Lower lobe of right lung (tissue), 2 donors: ENCODE measurements around the gene GJA10. TPM values are rescaled to one million over a fixed set of nuclear protein-coding genes. Genes with fewer than 3 reads are reported as not detected.

Experiments
- ATAC-seq, 2 donors: fragments of 200-7000 bp; cut with Tn5 transposase; one replicate each; pipeline ENCODE4 v1.9.1; 2020 to 2022; ENCODE audit warnings: mild to moderate bottlenecking in 2 of 2, moderate library complexity in 2 of 2
- DNase-seq: peaks from one replicate; pipeline ENCODE4 v3.0.0-alpha.2; 2020
- H3K27ac ChIP-seq: fragments of 200-600 bp; one replicate; pipeline ENCODE4 v1.8.0; 2022
- H3K27me3 ChIP-seq: fragments of 200-600 bp; one replicate; pipeline ENCODE4 v1.8.0; 2022; ENCODE audit warnings: low read depth
- H3K36me3 ChIP-seq: fragments of 200-600 bp; one replicate; pipeline ENCODE4 v1.8.0; 2022; ENCODE audit warnings: mild to moderate bottlenecking
- H3K4me1 ChIP-seq: fragments of 200-600 bp; one replicate; pipeline ENCODE4 v1.8.0; 2022
- H3K4me3 ChIP-seq: fragments of 200-600 bp; one replicate; pipeline ENCODE4 v1.8.0; 2022; ENCODE audit warnings: mild to moderate bottlenecking
- H3K9me3 ChIP-seq: fragments of 200-600 bp; one replicate; pipeline ENCODE4 v1.8.0; 2022
- CTCF ChIP-seq: fragments of 200-600 bp; IDR thresholded peaks from one replicate; pipeline ENCODE4 v1.8.0; 2022; ENCODE audit warnings: antibody characterized with exemption, mild to moderate bottlenecking
- intact Hi-C: fragments of 100-400 bp; cut with DNase I; formaldehyde crosslinking; loops from one replicate; pipeline ENCODE4 v1.11.0; 2022
- total RNA-seq: library from RNA; stranded (reverse); fragmentation: NEBNext Ultra II Directional; extraction: Animal tissue kit (Norgen Biotek cat#: 25700); gene quantifications from one replicate; pipeline ENCODE4 v1.2.1, GENCODE V29; 2021
- donor health status: DM: no; HTN: yes; CAD: no; lungs with severe emphysema.

The GJA10 gene
- total RNA-seq, 1 donor from 2014 or later = not detected

- TF ChIP-seq CTCF = no peak
- no peak overlapping the region for H3K4me3 ChIP-seq
- no peaks in the 10 kb centered on the region for H3K4me1 ChIP-seq
- H3K36me3 ChIP-seq = no peaks in the 10 kb centered on the region
- DNase-seq (no peak), ATAC-seq (no peak)
- no peak overlapping the region for H3K27ac ChIP-seq
- intact Hi-C loops = no loop called here
- peaks cover 4% of the 10 kb centered on the region for H3K9me3 ChIP-seq
- peaks cover 4% of the 10 kb centered on the region for H3K27me3 ChIP-seq
Observed at GRCh38 chr6:89910902-89911240, 16.6 kb downstream of the GJA10 start.

- ATAC-seq (no peak), DNase-seq (no peak)
- H3K27ac ChIP-seq = no peak overlapping the region
- H3K4me1 ChIP-seq = no peaks in the 10 kb centered on the region
- intact Hi-C loops = no loop called here
- H3K27me3 ChIP-seq = peaks cover 4% of the 10 kb centered on the region
- no peak for TF ChIP-seq CTCF
- peaks cover 13% of the 10 kb centered on the region for H3K9me3 ChIP-seq
- no peaks in the 10 kb centered on the region for H3K36me3 ChIP-seq
- H3K4me3 ChIP-seq = no peak overlapping the region
Observed at GRCh38 chr6:89916136-89916920, 22.1 kb downstream of the GJA10 start.

- Histone ChIP-seq H3K36me3 (no peaks in the 10 kb centered on the region), H3K4me3 (no peak overlapping the region), H3K9me3 (peaks cover 13% of the 10 kb centered on the region), H3K27me3 (peaks cover 4% of the 10 kb centered on the region), H3K27ac (no peak overlapping the region), H3K4me1 (no peaks in the 10 kb centered on the region)
- no peak for TF ChIP-seq CTCF
- intact Hi-C loops = no loop called here
- no peak for DNase-seq
- no peak for ATAC-seq
Observed at GRCh38 chr6:89917216-89917615, 22.9 kb downstream of the GJA10 start.

- TF ChIP-seq CTCF = no peak
- no peak overlapping the region for H3K27ac ChIP-seq
- no peaks in the 10 kb centered on the region for H3K4me1 ChIP-seq
- DNase-seq (no peak), ATAC-seq (no peak)
- no peaks in the 10 kb centered on the region for H3K36me3 ChIP-seq
- intact Hi-C loops = no loop called here
- peaks cover 13% of the 10 kb centered on the region for H3K9me3 ChIP-seq
- H3K4me3 ChIP-seq = no peak overlapping the region
- H3K27me3 ChIP-seq = no peaks in the 10 kb centered on the region
Observed at GRCh38 chr6:89917801-89918366, 23.6 kb downstream of the GJA10 start.

GRCh38 chr6:89921197-89921596 is 26.9 kb downstream of the GJA10 start:
- Histone ChIP-seq H3K27me3 (no peaks in the 10 kb centered on the region), H3K36me3 (no peaks in the 10 kb centered on the region), H3K27ac (no peak overlapping the region), H3K9me3 (peaks cover 5% of the 10 kb centered on the region), H3K4me3 (no peak overlapping the region), H3K4me1 (no peaks in the 10 kb centered on the region)
- intact Hi-C loops = no loop called here
- DNase-seq = no peak
- ATAC-seq = no peak
- no peak for TF ChIP-seq CTCF
